Duodenal mucosa (tissue), 2 donors: ENCODE results near the gene KLHL15.
A peak's percentile ranks its signal among the peaks of the same experiment; 100 is the strongest.

Experiments used
- H3K27ac ChIP-seq: one replicate; pipeline ENCODE4 v1.7.0; 2013; ENCODE audit warnings: low read depth, low read length
- H3K27me3 ChIP-seq, 2 donors: one replicate each; pipeline ENCODE4 v1.7.0; 2013; ENCODE audit warnings: low read length in 2 of 2, control low read depth in 1 of 2; ENCODE audit not compliant: insufficient read depth in 2 of 2, control insufficient read depth in 1 of 2
- H3K36me3 ChIP-seq, 2 donors: one replicate each; pipeline ENCODE4 v1.7.0; 2013; ENCODE audit warnings: low read length in 2 of 2, control low read depth in 1 of 2; ENCODE audit not compliant: insufficient read depth in 2 of 2, control insufficient read depth in 1 of 2
- H3K4me1 ChIP-seq, 2 donors: one replicate each; pipeline ENCODE4 v1.7.0; 2013; ENCODE audit warnings: low read length in 2 of 2, control low read depth in 1 of 2; ENCODE audit not compliant: insufficient read depth in 2 of 2, control insufficient read depth in 1 of 2
- H3K4me3 ChIP-seq, 2 donors: one replicate each; pipeline ENCODE4 v1.7.0; 2013; ENCODE audit warnings: low read length in 2 of 2, low read depth in 1 of 2
- H3K9ac ChIP-seq, 2 donors: one replicate each; pipeline ENCODE4 v1.7.0; 2013; ENCODE audit warnings: low read length in 2 of 2, low read depth in 1 of 2
- H3K9me3 ChIP-seq, 2 donors: one replicate each; pipeline ENCODE4 v1.7.0; 2013; ENCODE audit warnings: low read length in 2 of 2, control low read depth in 1 of 2; ENCODE audit not compliant: control insufficient read depth in 1 of 2

The KLHL15 gene

DNA sequence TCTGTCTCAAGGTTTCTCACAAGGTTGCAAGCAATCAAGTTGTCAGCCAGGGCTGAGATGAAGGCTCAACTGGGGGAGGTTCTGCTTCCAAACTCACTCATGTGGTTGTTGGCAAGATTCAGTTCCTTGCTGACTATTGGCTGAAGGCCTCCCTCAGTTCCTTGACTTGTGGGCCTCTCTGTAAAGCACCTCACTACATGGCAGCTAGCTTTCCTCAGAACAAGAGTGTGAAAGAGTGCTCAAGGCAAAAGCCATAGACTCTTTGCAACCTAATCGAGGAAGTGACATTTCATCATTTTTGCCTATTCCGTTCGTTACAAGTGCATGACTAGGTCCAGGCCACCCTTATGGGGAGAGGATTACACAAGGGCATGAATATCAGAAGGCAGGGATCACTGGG is 67.2 kb downstream of the KLHL15 start:
- no peaks in the 10 kb centered on the region for H3K27me3 ChIP-seq
- H3K4me3 ChIP-seq, result no peak overlapping the region
- no peaks in the 10 kb centered on the region for H3K9me3 ChIP-seq
- no peaks in the 10 kb centered on the region for H3K4me1 ChIP-seq
- no peaks in the 10 kb centered on the region for H3K36me3 ChIP-seq
- H3K27ac ChIP-seq, result no peak overlapping the region
- H3K9ac ChIP-seq, result no peak overlapping the region

DNA sequence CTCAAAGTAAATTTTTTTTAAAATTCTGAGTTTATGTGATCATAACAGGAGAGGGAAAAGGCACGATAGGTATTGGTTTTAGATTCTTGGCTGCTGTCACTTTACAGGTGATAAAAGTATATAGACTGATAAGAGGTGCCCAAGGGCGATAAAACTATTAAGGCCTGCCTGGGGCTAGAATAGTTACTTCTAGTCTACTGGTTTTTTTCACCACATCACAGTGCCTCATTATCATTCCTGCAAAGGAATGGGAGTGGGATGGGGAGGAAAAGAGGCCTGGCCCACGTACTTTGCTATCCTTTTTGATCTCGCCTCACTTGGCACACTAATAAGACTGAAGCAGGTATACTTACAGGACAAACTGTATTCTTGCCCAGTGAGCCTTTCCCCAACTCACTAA is 72.6 kb downstream of the KLHL15 start:
- H3K36me3 ChIP-seq, result no peaks in the 10 kb centered on the region
- no peak overlapping the region for H3K4me3 ChIP-seq
- H3K27me3 ChIP-seq, result no peaks in the 10 kb centered on the region
- H3K27ac ChIP-seq, result no peak overlapping the region
- no peak overlapping the region for H3K9ac ChIP-seq
- H3K4me1 ChIP-seq, result no peaks in the 10 kb centered on the region
- H3K9me3 ChIP-seq, result no peaks in the 10 kb centered on the region

DNA sequence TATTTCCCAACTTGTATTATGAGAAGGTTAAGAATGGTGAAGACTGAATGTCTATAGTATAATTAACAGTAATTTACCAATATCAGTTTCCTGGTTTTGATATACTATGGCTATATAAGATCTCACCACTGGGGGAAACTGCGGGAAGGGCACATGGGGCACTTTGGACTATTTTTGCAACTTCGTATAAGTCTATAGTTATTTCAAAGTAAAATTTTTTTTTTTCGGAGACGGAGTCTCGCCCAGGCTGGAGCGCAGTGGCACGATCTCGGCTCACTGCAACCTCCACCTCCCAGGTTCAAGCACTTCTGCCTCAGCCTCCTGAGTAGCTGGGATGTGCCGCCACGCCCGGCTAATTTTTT is 73.1 kb downstream of the KLHL15 start:
- H3K36me3 ChIP-seq, result no peaks in the 10 kb centered on the region

DNA sequence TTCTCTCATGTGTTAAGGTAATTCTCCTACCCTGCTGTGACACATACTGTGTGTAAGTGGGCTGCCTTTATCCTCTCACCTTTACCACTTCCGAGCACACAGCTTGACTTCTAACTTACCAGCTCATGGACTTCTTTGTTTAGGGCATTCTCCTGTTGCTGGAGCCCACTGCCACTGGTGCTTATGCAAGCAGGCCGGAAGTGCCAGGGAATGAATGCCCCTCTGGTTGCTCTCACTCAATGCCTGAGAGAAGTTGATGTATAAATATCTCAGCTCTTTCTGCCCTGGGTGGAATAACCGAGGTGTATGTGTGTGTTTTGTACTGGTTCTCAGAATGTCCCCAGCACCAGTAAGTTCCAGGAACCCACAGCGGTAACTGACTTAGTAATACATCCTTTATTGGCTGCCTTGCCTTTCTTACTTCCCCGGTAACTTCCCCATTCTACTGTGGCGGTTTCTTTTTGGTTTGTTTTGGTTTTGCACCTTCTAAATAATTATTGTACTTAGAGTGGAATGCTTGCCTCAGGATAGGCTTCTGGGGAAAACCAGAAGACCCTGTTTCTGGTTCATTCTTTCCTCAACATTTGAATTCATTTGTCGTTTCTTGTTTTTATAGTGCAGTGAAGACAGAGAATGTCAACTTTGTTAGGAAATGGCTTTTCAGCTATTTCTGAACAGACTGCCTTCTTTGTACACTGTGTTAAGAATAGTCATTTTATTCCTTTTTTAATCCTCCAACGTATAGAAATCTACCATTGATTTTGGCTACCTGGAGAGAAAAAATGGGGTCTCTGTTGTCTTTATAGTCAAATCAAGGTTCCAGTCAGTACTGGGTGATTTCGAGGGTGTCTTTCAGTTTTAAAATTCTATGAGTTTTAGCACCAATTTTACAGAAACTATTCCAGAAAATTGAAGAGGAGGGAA is 73.7 kb downstream of the KLHL15 start:
- H3K9ac ChIP-seq, result no peak overlapping the region
- no peaks in the 10 kb centered on the region for H3K27me3 ChIP-seq
- no peaks in the 10 kb centered on the region for H3K4me1 ChIP-seq
- H3K4me3 ChIP-seq, result peak overlapping the region in 1 of 2 donors; percentile 36
- no peak overlapping the region for H3K27ac ChIP-seq
- no peaks in the 10 kb centered on the region for H3K9me3 ChIP-seq
- H3K36me3 ChIP-seq, result no peaks in the 10 kb centered on the region

More for the DNA sequence above, 73.1 kb downstream of the KLHL15 start:
- no peak overlapping the region for H3K4me3 ChIP-seq
- no peak overlapping the region for H3K9ac ChIP-seq
- H3K27ac ChIP-seq, result no peak overlapping the region
- H3K4me1 ChIP-seq, result no peaks in the 10 kb centered on the region
- H3K9me3 ChIP-seq, result no peaks in the 10 kb centered on the region
- no peaks in the 10 kb centered on the region for H3K27me3 ChIP-seq

DNA sequence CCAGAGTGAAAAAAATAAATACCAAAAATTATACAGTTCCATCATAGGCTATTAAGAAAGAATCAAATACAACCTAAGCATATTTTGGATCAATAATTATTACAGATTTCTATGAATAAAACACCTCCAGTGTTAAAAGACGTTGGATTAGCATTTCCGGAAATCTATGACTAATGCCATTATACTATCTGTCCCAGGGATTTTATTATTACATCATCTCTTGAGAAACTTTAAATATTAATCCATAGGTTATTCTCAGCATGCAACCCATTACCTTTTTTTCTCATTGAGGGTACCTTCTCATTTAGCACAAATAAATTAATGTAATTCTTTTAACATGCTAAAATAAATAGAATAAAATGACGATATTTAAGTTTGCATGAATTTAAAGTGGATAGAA is 74.6 kb downstream of the KLHL15 start:
- H3K36me3 ChIP-seq, result no peaks in the 10 kb centered on the region
- H3K4me3 ChIP-seq, result no peak overlapping the region
- H3K27me3 ChIP-seq, result no peaks in the 10 kb centered on the region
- no peaks in the 10 kb centered on the region for H3K9me3 ChIP-seq
- H3K9ac ChIP-seq, result no peak overlapping the region
- H3K4me1 ChIP-seq, result no peaks in the 10 kb centered on the region
- H3K27ac ChIP-seq, result no peak overlapping the region

DNA sequence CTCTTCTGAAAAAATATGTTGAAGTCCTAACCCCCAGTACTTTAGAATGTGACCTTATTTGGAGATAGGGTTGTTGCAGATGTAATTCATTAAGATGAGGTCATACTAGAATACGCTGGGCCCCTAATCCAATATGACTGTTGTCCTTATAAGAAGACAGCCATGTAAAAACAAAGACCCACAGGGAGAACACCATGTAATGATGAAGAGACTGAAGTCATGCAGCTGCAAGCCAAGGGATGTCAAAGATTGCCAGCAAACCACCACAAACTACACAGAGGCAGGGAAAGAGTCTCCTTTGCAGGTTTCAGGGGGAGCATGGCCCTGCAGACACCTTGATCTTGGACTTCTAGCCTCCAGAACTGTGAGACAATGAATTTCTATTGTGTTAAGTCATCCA is 81.8 kb downstream of the KLHL15 start:
- no peak overlapping the region for H3K4me3 ChIP-seq
- no peaks in the 10 kb centered on the region for H3K36me3 ChIP-seq
- H3K27me3 ChIP-seq, result no peaks in the 10 kb centered on the region
- no peak overlapping the region for H3K9ac ChIP-seq
- no peaks in the 10 kb centered on the region for H3K9me3 ChIP-seq
- H3K27ac ChIP-seq, result no peak overlapping the region
- no peaks in the 10 kb centered on the region for H3K4me1 ChIP-seq

DNA sequence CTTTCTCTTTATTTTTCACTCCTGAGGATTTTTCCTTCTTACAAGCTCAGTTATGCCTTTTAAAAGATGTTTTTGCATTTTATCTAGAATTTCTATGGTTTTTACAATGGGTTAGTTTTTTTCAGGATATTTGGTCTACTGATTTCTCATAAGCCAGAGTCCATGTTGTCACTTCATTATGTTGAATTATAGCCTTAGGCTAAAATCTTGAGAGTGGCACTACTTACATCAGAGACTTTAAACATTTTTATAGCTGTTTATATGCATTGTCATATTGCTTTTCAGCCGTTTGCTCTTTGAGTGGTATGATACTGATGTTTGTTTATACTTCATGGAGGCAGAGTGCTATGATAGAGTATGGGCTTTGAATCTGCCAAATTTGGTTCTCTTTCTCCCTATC is 82.8 kb downstream of the KLHL15 start:
- Histone ChIP-seq H3K27ac (no peak overlapping the region), H3K9ac (no peak overlapping the region), H3K27me3 (no peaks in the 10 kb centered on the region), H3K36me3 (no peaks in the 10 kb centered on the region), H3K4me3 (no peak overlapping the region), H3K9me3 (no peaks in the 10 kb centered on the region), H3K4me1 (no peaks in the 10 kb centered on the region)

DNA sequence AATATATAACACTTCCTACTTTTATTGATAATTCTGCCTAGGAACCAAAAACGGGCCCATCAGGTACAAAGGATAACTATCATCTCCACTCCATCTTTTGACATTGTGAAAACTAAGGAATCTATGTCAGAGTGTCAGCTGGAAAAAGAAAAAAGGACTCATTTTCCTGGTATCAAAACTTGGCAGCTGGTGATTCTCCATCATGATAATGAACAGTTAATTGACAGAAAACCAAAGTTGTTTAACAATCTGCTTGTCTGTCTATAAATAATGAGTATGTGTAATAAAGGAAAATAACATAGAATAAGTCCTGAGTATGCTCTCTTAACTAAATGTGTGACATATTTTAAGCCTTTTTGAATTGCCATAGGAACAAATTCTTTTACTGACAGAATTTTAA is 87.8 kb downstream of the KLHL15 start:
- H3K4me3 ChIP-seq, result no peak overlapping the region
- H3K4me1 ChIP-seq, result no peaks in the 10 kb centered on the region
- H3K27ac ChIP-seq, result no peak overlapping the region
- H3K9me3 ChIP-seq, result no peaks in the 10 kb centered on the region
- no peaks in the 10 kb centered on the region for H3K27me3 ChIP-seq
- H3K36me3 ChIP-seq, result no peaks in the 10 kb centered on the region
- H3K9ac ChIP-seq, result no peak overlapping the region

DNA sequence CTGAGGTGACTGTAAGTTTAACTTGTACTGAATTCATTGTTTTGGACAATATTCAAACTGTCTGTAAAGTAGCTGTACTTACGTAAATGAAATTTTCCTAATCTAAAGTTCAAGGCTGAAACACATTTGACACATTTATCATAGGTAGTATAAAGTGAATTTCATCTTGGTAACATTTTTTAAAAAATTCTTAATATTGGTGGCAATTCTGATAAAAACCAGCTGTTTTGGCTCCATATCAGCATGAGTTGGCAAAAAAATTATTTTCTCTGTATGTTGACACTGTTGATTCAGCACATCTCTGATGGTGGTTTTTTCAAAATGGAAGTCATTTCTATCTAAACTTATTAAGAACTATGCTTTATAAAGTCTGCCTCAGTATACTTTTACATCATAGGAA is 88.3 kb downstream of the KLHL15 start:
- no peaks in the 10 kb centered on the region for H3K36me3 ChIP-seq
- H3K27ac ChIP-seq, result no peak overlapping the region
- H3K27me3 ChIP-seq, result no peaks in the 10 kb centered on the region
- H3K9ac ChIP-seq, result no peak overlapping the region
- H3K4me3 ChIP-seq, result no peak overlapping the region
- H3K9me3 ChIP-seq, result no peaks in the 10 kb centered on the region
- no peaks in the 10 kb centered on the region for H3K4me1 ChIP-seq

DNA sequence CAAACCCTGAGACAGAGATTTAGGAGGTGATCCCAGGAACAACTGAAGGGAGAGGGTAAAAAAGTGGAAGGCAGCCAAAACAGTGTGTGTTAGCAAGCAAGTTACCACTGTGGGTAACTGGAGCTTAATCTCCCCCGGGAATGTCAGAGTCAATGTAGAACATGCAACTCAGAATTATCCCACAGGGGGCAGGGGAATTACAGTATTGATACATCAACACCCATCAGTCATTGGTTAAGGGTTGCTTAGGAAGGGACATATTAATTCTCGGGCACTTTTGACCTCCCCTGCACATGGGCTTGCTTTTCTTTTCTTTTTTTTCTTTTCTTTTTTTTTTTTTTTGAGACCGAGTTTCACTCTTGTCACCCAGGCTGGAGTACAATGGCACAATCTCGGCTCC is 89.9 kb downstream of the KLHL15 start:
- no peak overlapping the region for H3K9ac ChIP-seq
- no peak overlapping the region for H3K4me3 ChIP-seq
- H3K9me3 ChIP-seq, result no peaks in the 10 kb centered on the region
- H3K36me3 ChIP-seq, result no peaks in the 10 kb centered on the region
- H3K27me3 ChIP-seq, result no peaks in the 10 kb centered on the region
- no peaks in the 10 kb centered on the region for H3K4me1 ChIP-seq
- no peak overlapping the region for H3K27ac ChIP-seq
